Natural killer cell (primary cell): ENCODE results near the gene SBNO2. TPM values are rescaled to one million over a fixed set of nuclear protein-coding genes. Genes with fewer than 3 reads are reported as not detected.

Experiments
- ATAC-seq, 3 donors: fragments of 150-1000 bp in 2 of 3; fragments of 200-7000 bp in 1 of 3; cut with Tn5 transposase; 1 replicate in 1 of 3; 2 replicates in 2 of 3; pipeline ENCODE4 v1.10.0; 2021; ENCODE audit warnings: mild to moderate bottlenecking in 2 of 3, moderate library complexity in 2 of 3
- DNase-seq, 2 donors: peaks; one replicate each; pipeline versions ENCODE4 v3.0.0 to v3.0.0-alpha.2; 2013 to 2021; ENCODE audit warnings: mixed read lengths in 1 of 2
- H3K27ac ChIP-seq: one replicate; pipeline ENCODE4 v1.5.1; 2013; ENCODE audit warnings: mild to moderate bottlenecking, low read length
- H3K27me3 ChIP-seq: one replicate; pipeline ENCODE4 v1.6.1; 2013; ENCODE audit warnings: low read length; ENCODE audit not compliant: control insufficient read depth, insufficient read depth
- H3K36me3 ChIP-seq: one replicate; pipeline ENCODE4 v1.6.1; 2013; ENCODE audit warnings: low read length; ENCODE audit not compliant: control insufficient read depth, insufficient read depth
- H3K4me1 ChIP-seq: one replicate; pipeline ENCODE4 v1.6.1; 2013; ENCODE audit warnings: low read length; ENCODE audit not compliant: control insufficient read depth, insufficient read depth
- H3K4me3 ChIP-seq: one replicate; pipeline ENCODE4 v1.5.1; 2013; ENCODE audit warnings: low read length
- H3K9me3 ChIP-seq: one replicate; pipeline ENCODE4 v1.6.1; 2013; ENCODE audit warnings: low read length; ENCODE audit not compliant: control insufficient read depth, insufficient read depth
- H3K27ac Mint-ChIP-seq, 2 donors: one replicate each; pipeline ENCODE4 v1.8.0; 2022; ENCODE audit warnings: mild to moderate bottlenecking in 2 of 2, mixed read lengths in 2 of 2, moderate library complexity in 1 of 2
- H3K27me3 Mint-ChIP-seq, 2 donors: one replicate each; pipeline ENCODE4 v1.8.0; 2022; ENCODE audit warnings: low read depth in 2 of 2, mixed read lengths in 2 of 2
- H3K36me3 Mint-ChIP-seq: one replicate; pipeline ENCODE4 v1.8.0; 2022; ENCODE audit warnings: mixed read lengths
- H3K4me1 Mint-ChIP-seq, 2 donors: one replicate each; pipeline ENCODE4 v1.8.0; 2022; ENCODE audit warnings: mixed read lengths in 2 of 2
- H3K4me3 Mint-ChIP-seq: one replicate; pipeline ENCODE4 v1.8.0; 2022; ENCODE audit warnings: mild to moderate bottlenecking, moderate library complexity, mixed read lengths
- H3K9me3 Mint-ChIP-seq, 2 donors: one replicate each; pipeline ENCODE4 v1.8.0; 2022; ENCODE audit warnings: mixed read lengths in 2 of 2
- CTCF ChIP-seq: fragments of 200-600 bp; IDR thresholded peaks from one replicate; pipeline ENCODE4 v1.8.0; 2022; ENCODE audit warnings: antibody characterized with exemption
- WGBS: methylation state at CpG from one replicate; pipeline ENCODE4 v1.1.7; 2013; ENCODE audit warnings: missing lambda C conversion rate; ENCODE audit not compliant: insufficient coverage; 5-methylcytosine and 5-hydroxymethylcytosine counted together
- intact Hi-C: fragments of 100-400 bp; cut with micrococcal nuclease; formaldehyde crosslinking; loops from one replicate; pipeline ENCODE4 v1.14.2; 2022
- total RNA-seq, 4 donors: library from RNA; stranded (reverse); fragments of 120-200 nt in 1 of 4; gene quantifications; one replicate each; pipeline versions ENCODE4 v1.2.3 to v1.2.4, GENCODE V29; 2013 to 2022

Gene SBNO2
- total RNA-seq, 3 donors from 2014 or later (not counting 1 experiment from before 2014, with no cell fraction given) = 92.0 to 106 (median 94.3) TPM

GRCh38 chr19:1113030-1113985, 60.8 kb downstream of the SBNO2 start:
- ATAC-seq (peak; percentile 89 to 98 (median 96)), DNase-seq (peak; percentile 86 to 91)
- H3K27me3 Mint-ChIP-seq = no peaks in the 10 kb centered on the region
- intact Hi-C loops = loop anchor here (5.0 kb wide), 1 partner anchor 79 kb away; no protein-coding TSS in a partner anchor
- H3K4me1 Mint-ChIP-seq = no peaks in the 10 kb centered on the region
- no peak overlapping the region for H3K4me3 Mint-ChIP-seq
- Histone ChIP-seq H3K27ac (no peak overlapping the region), H3K36me3 (peaks cover 50% of the 10 kb centered on the region), H3K4me3 (no peak overlapping the region), H3K4me1 (peaks cover 13% of the 10 kb centered on the region), H3K27me3 (no peaks in the 10 kb centered on the region), H3K9me3 (no peaks in the 10 kb centered on the region)
- peak; percentile 91 for TF ChIP-seq CTCF
- peak overlapping the region in 1 of 2 donors; percentile 60 for H3K27ac Mint-ChIP-seq
- no peaks in the 10 kb centered on the region for H3K9me3 Mint-ChIP-seq
- WGBS = 45% methylated on average over 44 of the region's 44 CpGs
- no peaks in the 10 kb centered on the region for H3K36me3 Mint-ChIP-seq

DNA sequence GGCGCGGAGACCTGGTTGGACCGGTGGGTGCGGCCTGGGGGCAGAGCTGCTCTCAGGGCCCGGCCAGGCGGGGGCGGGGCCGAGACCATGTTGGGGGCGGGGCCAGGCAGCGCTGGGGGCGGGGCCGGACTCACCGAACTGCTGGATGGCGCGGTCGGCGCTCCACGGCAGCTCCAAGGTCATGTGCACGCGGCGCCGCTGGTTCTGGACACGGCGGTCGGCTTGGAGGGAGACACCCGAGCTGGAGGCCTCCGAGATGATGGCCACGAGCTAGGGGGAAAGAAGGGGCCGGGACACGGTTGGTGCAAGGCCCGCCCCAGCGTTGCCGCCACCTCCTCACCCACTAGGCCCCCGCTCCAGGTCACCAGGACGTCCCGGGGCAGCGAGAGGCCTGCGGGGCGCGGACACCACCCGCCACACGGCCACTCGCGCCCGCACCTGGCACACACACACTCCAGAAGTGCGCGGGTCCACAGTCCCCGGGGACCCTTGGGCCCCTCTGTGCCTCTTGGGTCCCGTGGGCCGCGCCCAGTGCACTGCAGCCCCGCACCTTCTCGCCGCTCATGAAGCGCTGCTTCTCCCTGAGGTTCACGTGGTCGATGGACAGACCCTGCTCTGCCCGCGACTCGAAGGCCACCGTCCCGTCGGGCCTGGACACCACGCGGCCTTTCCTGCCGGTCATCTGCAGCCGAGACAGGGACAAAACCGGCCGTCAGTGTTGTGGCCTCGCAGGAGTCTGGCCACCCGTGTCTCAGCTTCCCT, 61.6 kb downstream of the SBNO2 start:
- H3K9me3 ChIP-seq = no peaks in the 10 kb centered on the region
- no peak overlapping the region for H3K27ac Mint-ChIP-seq
- H3K27me3 Mint-ChIP-seq = no peaks in the 10 kb centered on the region
- H3K4me1 ChIP-seq = peaks cover 13% of the 10 kb centered on the region
- WGBS = 92% methylated on average over 70 of the region's 71 CpGs
- H3K9me3 Mint-ChIP-seq = no peaks in the 10 kb centered on the region
- TF ChIP-seq CTCF = no peak
- H3K36me3 Mint-ChIP-seq = no peaks in the 10 kb centered on the region
- intact Hi-C loops = loop anchor here (5.0 kb wide), 1 partner anchor 80 kb away; no protein-coding TSS in a partner anchor
- no peaks in the 10 kb centered on the region for H3K27me3 ChIP-seq
- H3K27ac ChIP-seq = no peak overlapping the region
- DNase-seq = no peak
- H3K4me3 ChIP-seq = no peak overlapping the region
- H3K4me3 Mint-ChIP-seq = no peak overlapping the region
- peaks cover 43% of the 10 kb centered on the region for H3K36me3 ChIP-seq
- H3K4me1 Mint-ChIP-seq = no peaks in the 10 kb centered on the region
- no peak for ATAC-seq

- peaks cover 40% of the 10 kb centered on the region for H3K36me3 ChIP-seq
- H3K36me3 Mint-ChIP-seq = no peaks in the 10 kb centered on the region
- no peaks in the 10 kb centered on the region for H3K4me1 Mint-ChIP-seq
- intact Hi-C loops = loop anchor here (5.0 kb wide), 1 partner anchor 81 kb away; no protein-coding TSS in a partner anchor
- no peak overlapping the region for H3K4me3 ChIP-seq
- ATAC-seq (no peak), DNase-seq (no peak)
- H3K27me3 Mint-ChIP-seq = no peaks in the 10 kb centered on the region
- no peak overlapping the region for H3K27ac ChIP-seq
- no peak overlapping the region for H3K27ac Mint-ChIP-seq
- H3K4me1 ChIP-seq = peaks cover 13% of the 10 kb centered on the region
- H3K9me3 Mint-ChIP-seq = no peaks in the 10 kb centered on the region
- 96% methylated on average over 18 of the region's 18 CpGs for whole genome bisulfite sequencing
- H3K4me3 Mint-ChIP-seq = no peak overlapping the region
- H3K9me3 ChIP-seq = no peaks in the 10 kb centered on the region
- no peak for TF ChIP-seq CTCF
- H3K27me3 ChIP-seq = no peaks in the 10 kb centered on the region
Observed at GRCh38 chr19:1111641-1112267, 62.3 kb downstream of the SBNO2 start.
